ENCODE data around the gene NRTN. TPM values are rescaled to one million over a fixed set of nuclear protein-coding genes. Genes with fewer than 3 reads are reported as not detected.
A peak's percentile ranks its signal among the peaks of the same experiment; 100 is the strongest.

NRTN gene
- polyA plus RNA-seq, 3 donors, result not detected

DNA sequence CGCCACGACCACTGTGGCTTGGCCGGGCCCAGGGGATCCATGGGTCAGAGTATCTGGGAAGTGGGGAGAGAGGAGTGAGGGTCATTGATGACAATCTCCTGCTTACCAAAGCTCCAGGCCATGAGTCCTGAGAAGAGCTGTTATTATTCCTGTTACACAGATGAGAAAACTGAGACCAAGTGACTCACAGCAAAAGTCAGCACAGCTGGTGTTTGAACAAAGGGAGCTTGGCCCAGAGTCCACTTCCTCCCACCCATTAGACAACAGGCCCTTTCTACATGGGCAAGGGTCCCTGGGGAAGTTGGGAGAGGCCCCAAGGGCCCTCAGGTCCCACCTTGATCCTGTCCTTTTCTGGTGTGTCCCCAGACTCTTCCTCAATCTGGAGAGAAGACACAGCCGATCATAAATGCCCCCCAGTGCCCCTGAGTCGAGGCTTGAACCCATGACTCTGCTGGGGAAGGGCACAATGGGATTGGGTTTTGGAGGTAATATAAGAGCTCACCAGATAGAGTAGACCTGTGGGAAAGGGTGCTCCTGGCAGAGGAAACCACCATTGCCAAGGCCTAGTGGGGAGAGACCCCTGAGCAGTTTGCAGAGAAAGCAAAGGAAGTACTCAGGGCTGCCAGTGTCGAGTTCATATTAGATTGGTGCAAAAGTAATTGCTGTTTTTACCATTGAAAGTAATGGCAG is 27.8 kb downstream of the NRTN start:
- intact Hi-C loops (cut with micrococcal nuclease), result no loop called here
- no peak overlapping the region for H3K4me3 Mint-ChIP-seq
- Histone ChIP-seq H3K4me3 (replicated peaks in 1 of 3; ENCODE audit: low read depth in 2 of 3, low read length in 3 of 3) (no peak overlapping the region), H3K36me3 (replicated peaks in 1 of 2; ENCODE audit: control insufficient read depth in 1 of 2, insufficient read depth in 2 of 2, low read length in 2 of 2) (no peaks in the 10 kb centered on the region), H3K9me3 (replicated peaks in 1 of 2; ENCODE audit: control insufficient read depth in 1 of 2, insufficient read depth in 1 of 2, low read length in 2 of 2) (peaks cover 0 to 5% of the 10 kb centered on the region in 2 donors), H3K4me1 (ENCODE audit: control insufficient read depth in 1 of 2, insufficient read depth in 2 of 2, low read length in 2 of 2) (peaks cover 12 to 14% of the 10 kb centered on the region in 2 donors), H3K4me2 (replicated peaks; ENCODE audit: extremely low read depth, low read length, poor library complexity, severe bottlenecking) (no peak overlapping the region), H3K27ac (ENCODE audit: low read depth in 1 of 2, low read length in 2 of 2) (no peak overlapping the region), H3K79me2 (ENCODE audit: insufficient read depth, low read length) (no peaks in the 10 kb centered on the region), H3K27me3 (ENCODE audit: control insufficient read depth in 2 of 2, insufficient read depth in 2 of 2, low read length in 2 of 2) (peaks cover 0 to 17% of the 10 kb centered on the region in 2 donors), H2AFZ (ENCODE audit: insufficient read depth, low read depth, low read length, poor library complexity, severe bottlenecking) (no peak overlapping the region), H3K9ac (ENCODE audit: insufficient read depth, low read length, poor library complexity, severe bottlenecking) (no peak overlapping the region), H4K20me1 (ENCODE audit: insufficient read depth, low read length) (no peaks in the 10 kb centered on the region)
- DNase-seq, result no peak
- H3K27ac Mint-ChIP-seq, result peak overlapping the region in 2 of 7 donors; percentile 4 to 27
- peaks cover 2 to 9% (median 5%) of the 10 kb centered on the region in 7 donors for H3K9me3 Mint-ChIP-seq
- H3K36me3 Mint-ChIP-seq, result no peaks in the 10 kb centered on the region
- TF ChIP-seq, protein P1, sequence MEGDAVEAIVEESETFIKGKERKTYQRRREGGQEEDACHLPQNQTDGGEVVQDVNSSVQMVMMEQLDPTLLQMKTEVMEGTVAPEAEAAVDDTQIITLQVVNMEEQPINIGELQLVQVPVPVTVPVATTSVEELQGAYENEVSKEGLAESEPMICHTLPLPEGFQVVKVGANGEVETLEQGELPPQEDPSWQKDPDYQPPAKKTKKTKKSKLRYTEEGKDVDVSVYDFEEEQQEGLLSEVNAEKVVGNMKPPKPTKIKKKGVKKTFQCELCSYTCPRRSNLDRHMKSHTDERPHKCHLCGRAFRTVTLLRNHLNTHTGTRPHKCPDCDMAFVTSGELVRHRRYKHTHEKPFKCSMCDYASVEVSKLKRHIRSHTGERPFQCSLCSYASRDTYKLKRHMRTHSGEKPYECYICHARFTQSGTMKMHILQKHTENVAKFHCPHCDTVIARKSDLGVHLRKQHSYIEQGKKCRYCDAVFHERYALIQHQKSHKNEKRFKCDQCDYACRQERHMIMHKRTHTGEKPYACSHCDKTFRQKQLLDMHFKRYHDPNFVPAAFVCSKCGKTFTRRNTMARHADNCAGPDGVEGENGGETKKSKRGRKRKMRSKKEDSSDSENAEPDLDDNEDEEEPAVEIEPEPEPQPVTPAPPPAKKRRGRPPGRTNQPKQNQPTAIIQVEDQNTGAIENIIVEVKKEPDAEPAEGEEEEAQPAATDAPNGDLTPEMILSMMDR (IDR thresholded peaks at IDR 0.05), result no peak
- 92% methylated on average over 6 of the region's 6 CpGs for WGBS (ENCODE audit: insufficient coverage)
- peaks cover 13 to 26% (median 18%) of the 10 kb centered on the region in 3 donors for H3K27me3 Mint-ChIP-seq (ENCODE audit: low read depth in 3 of 3)
- H3K4me1 Mint-ChIP-seq, result peaks cover 9% of the 10 kb centered on the region

DNA sequence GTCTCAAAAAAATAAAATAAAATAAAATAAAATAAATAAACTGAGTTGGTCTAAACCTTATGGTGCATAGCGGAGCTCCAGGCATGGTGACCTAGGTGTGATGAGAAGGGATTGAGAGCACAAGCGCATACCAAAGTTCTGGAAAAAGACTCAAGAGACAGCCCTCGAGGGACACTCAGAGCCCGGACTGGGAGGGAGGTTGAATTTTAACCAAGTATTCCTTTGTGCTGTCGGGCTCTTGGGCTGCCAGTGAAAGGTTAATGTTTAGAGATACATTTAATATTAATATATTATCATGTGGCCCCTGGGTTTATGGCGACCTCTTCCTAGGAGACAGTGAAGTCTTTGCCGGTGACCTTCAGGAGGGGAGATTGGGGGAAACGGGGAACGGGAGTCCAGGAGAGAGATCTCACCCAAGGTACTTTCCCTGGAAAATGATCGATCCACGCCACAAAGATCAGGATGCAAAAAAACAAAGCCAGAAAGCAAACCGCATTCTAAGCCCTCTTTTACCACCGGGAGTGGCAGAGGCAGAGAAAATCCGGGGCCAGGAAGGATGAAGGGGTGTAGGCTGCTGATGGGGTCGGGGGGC is 33.0 kb downstream of the NRTN start:
- DNase-seq, result no peak
- Histone ChIP-seq H3K9ac (ENCODE audit: insufficient read depth, low read length, poor library complexity, severe bottlenecking) (no peak overlapping the region), H2AFZ (ENCODE audit: insufficient read depth, low read depth, low read length, poor library complexity, severe bottlenecking) (peak overlapping the region; percentile 46), H3K27ac (ENCODE audit: low read depth in 1 of 2, low read length in 2 of 2) (no peak overlapping the region), H3K4me2 (replicated peaks; ENCODE audit: extremely low read depth, low read length, poor library complexity, severe bottlenecking) (no peak overlapping the region), H3K27me3 (ENCODE audit: control insufficient read depth in 2 of 2, insufficient read depth in 2 of 2, low read length in 2 of 2) (peaks cover 0 to 6% of the 10 kb centered on the region in 2 donors), H3K4me1 (ENCODE audit: control insufficient read depth in 1 of 2, insufficient read depth in 2 of 2, low read length in 2 of 2) (peaks cover 7 to 10% of the 10 kb centered on the region in 2 donors), H4K20me1 (ENCODE audit: insufficient read depth, low read length) (no peaks in the 10 kb centered on the region), H3K9me3 (replicated peaks in 1 of 2; ENCODE audit: control insufficient read depth in 1 of 2, insufficient read depth in 1 of 2, low read length in 2 of 2) (no peaks in the 10 kb centered on the region), H3K4me3 (replicated peaks in 1 of 3; ENCODE audit: low read depth in 2 of 3, low read length in 3 of 3) (no peak overlapping the region), H3K79me2 (ENCODE audit: insufficient read depth, low read length) (no peaks in the 10 kb centered on the region), H3K36me3 (replicated peaks in 1 of 2; ENCODE audit: control insufficient read depth in 1 of 2, insufficient read depth in 2 of 2, low read length in 2 of 2) (no peaks in the 10 kb centered on the region)
- H3K4me1 Mint-ChIP-seq, result peaks cover 16% of the 10 kb centered on the region
- TF ChIP-seq, protein P1 (IDR thresholded peaks at IDR 0.05), result no peak
- H3K36me3 Mint-ChIP-seq, result no peaks in the 10 kb centered on the region
- intact Hi-C loops (cut with micrococcal nuclease), result no loop called here
- no peak overlapping the region for H3K4me3 Mint-ChIP-seq
- H3K9me3 Mint-ChIP-seq, result no peaks in the 10 kb centered on the region
- no peak overlapping the region for H3K27ac Mint-ChIP-seq
- WGBS (ENCODE audit: insufficient coverage), result 33% methylated on average over 2 of the region's 15 CpGs
- H3K27me3 Mint-ChIP-seq (ENCODE audit: low read depth in 3 of 3), result peaks cover 2 to 10% (median 8%) of the 10 kb centered on the region in 3 donors
